A673 (cell line): Measurements from ENCODE around the gene KDM1A.

Source experiments
- EZH2 ChIP-seq: fragments of 200-600 bp; sonication (generic); IDR thresholded peaks from 2 replicates; pipeline ENCODE4 v1.6.1; 2017; ENCODE audit warnings: borderline replicate concordance, low read depth, mild to moderate bottlenecking, mixed read lengths, antibody characterized with exemption, low read length; ENCODE audit not compliant: poor library complexity, severe bottlenecking
- TF ChIP-seq, protein P1 (sequence below): fragments of 300-800, 200-600 bp; sonication (generic); conservative IDR thresholded peaks from 2 replicates; pipeline ENCODE4 v1.5.1; 2017; ENCODE audit warnings: low read depth, mild to moderate bottlenecking, antibody characterized with exemption, low read length, moderate library complexity, mixed read lengths

DNA sequence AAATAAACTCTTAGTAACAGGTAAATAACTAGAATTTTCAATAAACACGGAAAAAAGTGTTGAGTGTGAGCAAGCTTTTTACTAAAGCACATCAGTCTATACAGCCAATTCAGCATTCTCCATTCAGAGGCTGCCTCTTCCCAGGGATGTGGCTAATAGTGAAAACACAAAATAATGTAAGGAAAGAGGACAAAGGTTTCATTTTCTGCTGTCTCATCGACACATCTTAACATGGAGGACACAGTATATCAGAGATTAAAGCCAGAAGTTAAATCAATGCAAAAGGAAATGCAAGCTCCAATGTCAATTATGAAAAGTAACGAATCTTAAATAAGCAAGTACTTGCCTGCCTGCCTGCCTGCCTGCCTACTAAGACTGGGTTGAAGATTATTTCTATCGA, 106.2 kb downstream of the KDM1A start:
- no peak for TF ChIP-seq EZH2
- TF ChIP-seq, protein P1, sequence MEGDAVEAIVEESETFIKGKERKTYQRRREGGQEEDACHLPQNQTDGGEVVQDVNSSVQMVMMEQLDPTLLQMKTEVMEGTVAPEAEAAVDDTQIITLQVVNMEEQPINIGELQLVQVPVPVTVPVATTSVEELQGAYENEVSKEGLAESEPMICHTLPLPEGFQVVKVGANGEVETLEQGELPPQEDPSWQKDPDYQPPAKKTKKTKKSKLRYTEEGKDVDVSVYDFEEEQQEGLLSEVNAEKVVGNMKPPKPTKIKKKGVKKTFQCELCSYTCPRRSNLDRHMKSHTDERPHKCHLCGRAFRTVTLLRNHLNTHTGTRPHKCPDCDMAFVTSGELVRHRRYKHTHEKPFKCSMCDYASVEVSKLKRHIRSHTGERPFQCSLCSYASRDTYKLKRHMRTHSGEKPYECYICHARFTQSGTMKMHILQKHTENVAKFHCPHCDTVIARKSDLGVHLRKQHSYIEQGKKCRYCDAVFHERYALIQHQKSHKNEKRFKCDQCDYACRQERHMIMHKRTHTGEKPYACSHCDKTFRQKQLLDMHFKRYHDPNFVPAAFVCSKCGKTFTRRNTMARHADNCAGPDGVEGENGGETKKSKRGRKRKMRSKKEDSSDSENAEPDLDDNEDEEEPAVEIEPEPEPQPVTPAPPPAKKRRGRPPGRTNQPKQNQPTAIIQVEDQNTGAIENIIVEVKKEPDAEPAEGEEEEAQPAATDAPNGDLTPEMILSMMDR, result no peak
